Upper lobe of left lung (tissue), 6 donors: Measurements from ENCODE around the gene ZDHHC20. TPM values are rescaled to one million over a fixed set of nuclear protein-coding genes. Genes with fewer than 3 reads are reported as not detected.

Source experiments
- ATAC-seq, 2 donors: fragments of 200-7000 bp; cut with Tn5 transposase; one replicate each; pipeline ENCODE4 v1.9.1; 2022; ENCODE audit warnings: mild to moderate bottlenecking in 2 of 2, moderate library complexity in 2 of 2; ENCODE audit not compliant: low FRiP score in 2 of 2
- DNase-seq, 2 donors: peaks; one replicate each; pipeline ENCODE4 v3.0.0-alpha.2; 2019 to 2020
- H3K27ac ChIP-seq, 4 donors: fragments of 200-600 bp; sonication (generic); one replicate each; pipeline ENCODE4 v1.5.1; 2016 to 2019
- H3K27me3 ChIP-seq, 4 donors: fragments of 200-600 bp; sonication (generic); one replicate each; pipeline ENCODE4 v1.5.1; 2017 to 2019
- H3K36me3 ChIP-seq, 4 donors: fragments of 200-600 bp; sonication (generic); one replicate each; pipeline ENCODE4 v1.5.1; 2016 to 2019
- H3K4me1 ChIP-seq, 4 donors: fragments of 200-600 bp; sonication (generic); one replicate each; pipeline ENCODE4 v1.5.1; 2018 to 2019
- H3K4me3 ChIP-seq, 4 donors: fragments of 200-600 bp; sonication (generic); one replicate each; pipeline ENCODE4 v1.5.1; 2017 to 2019; ENCODE audit warnings: mild to moderate bottlenecking in 2 of 4, moderate library complexity in 1 of 4
- H3K9me3 ChIP-seq, 4 donors: fragments of 200-600 bp; sonication (generic); one replicate each; pipeline ENCODE4 v1.5.1; 2018 to 2019
- CTCF ChIP-seq, 6 experiments: fragments of 450-650 bp in 4 of 6; fragments of 200-600 bp in 2 of 6; sonication (generic) in 2 of 6; IDR thresholded peaks; one replicate each; pipeline ENCODE4 v1.5.1; 2016 to 2019; ENCODE audit warnings: antibody characterized with exemption in 6 of 6
- EP300 ChIP-seq, 4 donors: sonication (generic); formaldehyde crosslinking; IDR thresholded peaks; one replicate each; pipeline ENCODE4 v1.5.1; 2017; ENCODE audit warnings: antibody characterized with exemption in 4 of 4, control low read depth in 2 of 4
- POLR2A ChIP-seq, 4 donors: fragments of 450-650 bp; IDR thresholded peaks; one replicate each; pipeline ENCODE4 v1.5.1; 2016 to 2017; ENCODE audit warnings: antibody characterized with exemption in 4 of 4, mild to moderate bottlenecking in 2 of 4
- POLR2AphosphoS5 ChIP-seq, 2 donors: sonication (generic); formaldehyde crosslinking; IDR thresholded peaks; one replicate each; pipeline ENCODE4 v1.5.1; 2017; ENCODE audit warnings: antibody characterized with exemption in 2 of 2
- WGBS, 2 donors: methylation state at CpG; one replicate each; pipeline ENCODE4 v1.1.5; 2017 to 2018; 5-methylcytosine and 5-hydroxymethylcytosine counted together
- total RNA-seq, 6 donors: library from RNA; depleted of rRNA in 4 of 6; stranded (reverse); fragments of >200 nt in 4 of 6; gene quantifications; one replicate each; pipeline versions ENCODE4 v1.1.0 to v1.2.1, GENCODE V29; 2016 to 2021
- donor health status: DM: no; HTN: no; CAD: no; lungs with moderate emphysema.
- donor health status: DM: no; HTN: yes; CAD: no; lungs with severe emphysema.

ZDHHC20 gene
- total RNA-seq, 6 donors from 2014 or later, result 26.2 to 124 (median 72.0) TPM

DNA sequence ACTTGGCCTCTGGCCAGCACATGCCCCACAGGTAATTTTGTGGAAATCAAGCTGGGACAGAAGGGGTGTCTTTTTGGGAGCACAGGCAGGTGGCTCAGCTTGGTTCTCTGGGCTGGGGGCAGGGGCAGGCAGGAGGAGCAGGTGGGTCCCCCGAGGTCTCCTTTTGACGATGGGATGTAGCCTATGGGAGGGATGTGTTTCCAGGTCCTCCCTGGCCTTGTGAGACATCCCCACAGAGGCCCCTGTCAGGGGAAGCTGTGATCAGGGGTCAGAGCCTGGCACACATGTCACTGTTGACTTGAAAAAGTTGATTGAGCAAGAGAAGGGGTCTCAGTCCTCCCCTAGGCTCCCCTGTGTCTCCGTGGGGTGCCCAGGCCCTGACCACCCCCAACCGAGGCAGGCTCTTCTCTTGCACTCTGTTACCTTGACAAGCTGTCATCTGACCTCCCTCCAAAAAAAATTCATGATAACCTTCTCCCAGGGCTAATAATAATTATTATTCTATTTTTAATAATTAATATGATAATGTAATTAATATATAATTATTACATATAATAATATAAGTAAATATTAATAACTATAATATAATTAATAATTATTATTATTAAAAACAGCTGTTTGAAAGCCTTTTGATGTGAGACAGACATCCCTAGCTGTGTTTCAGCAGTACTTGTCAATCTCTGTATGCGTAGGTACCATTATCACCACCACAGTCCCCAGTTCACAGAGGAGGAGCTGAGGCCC lies 116.2 kb downstream of the ZDHHC20 start:
- WGBS, 2 donors, result 88 to 94% methylated on average over 3 to 5 of the region's 5 CpGs
- Histone ChIP-seq H3K36me3 (no peaks in the 10 kb centered on the region), H3K27me3 (no peaks in the 10 kb centered on the region), H3K27ac (no peak overlapping the region), H3K4me3 (no peak overlapping the region), H3K4me1 (peaks cover 0 to 6% (median 5%) of the 10 kb centered on the region in 4 donors), H3K9me3 (no peaks in the 10 kb centered on the region)
- TF ChIP-seq EP300 (IDR thresholded peaks at IDR 0.05) (no peak), POLR2A (IDR thresholded peaks at IDR 0.05) (no peak), POLR2AphosphoS5 (IDR thresholded peaks at IDR 0.05) (no peak), CTCF (IDR thresholded peaks at IDR 0.05) (no peak)
- DNase-seq, result no peak
- no peak for ATAC-seq

GRCh38 chr13:21341637-21342422 lies 117.3 kb downstream of the ZDHHC20 start:
- Histone ChIP-seq H3K27me3 (no peaks in the 10 kb centered on the region), H3K4me3 (no peak overlapping the region), H3K36me3 (no peaks in the 10 kb centered on the region), H3K9me3 (no peaks in the 10 kb centered on the region), H3K27ac (no peak overlapping the region), H3K4me1 (peaks cover 0 to 6% (median 5%) of the 10 kb centered on the region in 4 donors)
- DNase-seq (no peak), ATAC-seq (no peak)
- TF ChIP-seq POLR2A (IDR thresholded peaks at IDR 0.05), result no peak
- no peak for TF ChIP-seq CTCF (IDR thresholded peaks at IDR 0.05)
- no peak for TF ChIP-seq POLR2AphosphoS5 (IDR thresholded peaks at IDR 0.05)
- no peak for TF ChIP-seq EP300 (IDR thresholded peaks at IDR 0.05)
- 83 to 84% methylated on average over 10 to 19 of the region's 19 CpGs for whole genome bisulfite sequencing, 2 donors

- no peak overlapping the region for H3K4me3 ChIP-seq
- H3K27ac ChIP-seq, result no peak overlapping the region
- no peak for ATAC-seq
- WGBS, 2 donors, result 40 to 50% methylated on average over 4 of the region's 4 CpGs
- H3K27me3 ChIP-seq, result no peaks in the 10 kb centered on the region
- H3K36me3 ChIP-seq, result no peaks in the 10 kb centered on the region
- H3K9me3 ChIP-seq, result no peaks in the 10 kb centered on the region
- no peak for TF ChIP-seq POLR2AphosphoS5 (IDR thresholded peaks at IDR 0.05)
- no peak for TF ChIP-seq CTCF (IDR thresholded peaks at IDR 0.05)
- TF ChIP-seq POLR2A (IDR thresholded peaks at IDR 0.05), result no peak
- TF ChIP-seq EP300 (IDR thresholded peaks at IDR 0.05), result no peak
- DNase-seq, result no peak
- no peaks in the 10 kb centered on the region for H3K4me1 ChIP-seq
These were observed 120.3 kb downstream of the ZDHHC20 start for GRCh38 chr13:21338639-21339278.

GRCh38 chr13:21338156-21338555 lies 120.9 kb downstream of the ZDHHC20 start:
- no peaks in the 10 kb centered on the region for H3K36me3 ChIP-seq

More at GRCh38 chr13:21338156-21338555, 120.9 kb downstream of the ZDHHC20 start:
- no peak overlapping the region for H3K27ac ChIP-seq
- no peaks in the 10 kb centered on the region for H3K4me1 ChIP-seq
- TF ChIP-seq POLR2AphosphoS5 (IDR thresholded peaks at IDR 0.05) (no peak), EP300 (IDR thresholded peaks at IDR 0.05) (no peak), CTCF (IDR thresholded peaks at IDR 0.05) (no peak)
- WGBS, 2 donors, result 87 to 94% methylated on average over 6 of the region's 6 CpGs
- ATAC-seq (no peak), DNase-seq (no peak)
- H3K9me3 ChIP-seq, result no peaks in the 10 kb centered on the region
- H3K27me3 ChIP-seq, result no peaks in the 10 kb centered on the region
- no peak overlapping the region for H3K4me3 ChIP-seq
